HCT116 (cell line): ENCODE data around the gene USP36. TPM values are rescaled to one million over a fixed set of nuclear protein-coding genes. Genes with fewer than 3 reads are reported as not detected.

ENCODE experiments used
- ATAC-seq: fragments of 200-7000 bp; cut with Tn5 transposase; 2 replicates; pipeline ENCODE4 v1.9.1; 2020; ENCODE audit warnings: mild to moderate bottlenecking, moderate library complexity
- BruUV-seq: library from RNA; stranded (reverse); fragments of 400-500 nt; replicated peaks from 2 replicates; lab custom pipeline; 2021; lab: Mats Ljungman, UMichigan
- CTCF ChIA-PET: fragments of 300-600 bp; sonication (Branson Sonifier 250); formaldehyde crosslinking; loops from one replicate; lab custom pipeline; 2021; ENCODE audit warnings: antibody characterized with exemption; lab: Charles Lee
- POLR2A ChIA-PET: fragments of 300-600, 350-600 bp; sonication (Branson Sonifier 250); formaldehyde crosslinking; loops from one replicate; lab custom pipeline; 2021; ENCODE audit warnings: antibody characterized with exemption; lab: Charles Lee
- RAD21 ChIA-PET, 2 experiments: fragments of 300-600 bp; sonication (Branson Sonifier 250); formaldehyde crosslinking; loops; one replicate each; lab custom pipeline; 2023; ENCODE audit warnings: low total read pairs in 2 of 2; ENCODE audit not compliant: uncharacterized antibody in 2 of 2, unreplicated experiment in 2 of 2, low non-redundant PET in 1 of 2; lab: Charles Lee
- DNase-seq: peaks from one replicate; pipeline ENCODE4 v3.0.0-alpha.2; 2010; ENCODE audit warnings: low read depth, low spot score
- H2AFZ ChIP-seq: fragments of 200-600 bp; shearing (Covaris generic), sonication (generic); 2 replicates; pipeline ENCODE4 v1.6.1; 2017; ENCODE audit warnings: low read depth, mixed run types, mixed read lengths, antibody characterized with exemption, low read length; ENCODE audit not compliant: poor library complexity, severe bottlenecking
- H3K27ac ChIP-seq: 2 replicates; pipeline ENCODE4 v1.5.1; 2012; ENCODE audit warnings: low read depth, low read length
- H3K27me3 ChIP-seq: fragments of 200-600 bp; sonication (generic); 2 replicates; pipeline ENCODE4 v1.6.1; 2016; ENCODE audit warnings: mixed run types, low read length, mixed read lengths; ENCODE audit not compliant: insufficient read depth
- H3K36me3 ChIP-seq, 2 experiments: fragments of 200-500 bp in 1 of 2; fragments of 200-600 bp in 1 of 2; sonication (Bioruptor generic) in 1 of 2; sonication (generic) in 1 of 2; 2 replicates each; pipeline versions ENCODE4 v1.5.1 to v1.6.1; 2014 to 2016; ENCODE audit warnings: low read length in 2 of 2, inconsistent platforms in 1 of 2, mixed read lengths in 1 of 2, mixed run types in 1 of 2; ENCODE audit not compliant: insufficient read depth in 2 of 2, control insufficient read depth in 1 of 2
- H3K4me1 ChIP-seq, 2 experiments: fragments of 200-600 bp in 1 of 2; sonication (generic) in 1 of 2; 2 replicates each; pipeline versions ENCODE4 v1.5.1 to v1.6.1; 2012 to 2017; ENCODE audit warnings: low read length in 2 of 2, inconsistent platforms in 1 of 2, mild to moderate bottlenecking in 1 of 2, mixed read lengths in 1 of 2, mixed run types in 1 of 2, moderate library complexity in 1 of 2; ENCODE audit not compliant: insufficient read depth in 2 of 2, control insufficient read depth in 1 of 2
- H3K4me2 ChIP-seq: fragments of 200-600 bp; sonication (generic); 2 replicates; pipeline ENCODE4 v1.6.1; 2017; ENCODE audit warnings: mixed run types, low read length, mixed read lengths
- H3K4me3 ChIP-seq, 2 experiments: fragments of 200-600 bp in 1 of 2; sonication (generic) in 1 of 2; replicated peaks in 1 of 2; 2 replicates each; pipeline ENCODE4 v1.5.1; 2011 to 2016; ENCODE audit warnings: low read length in 2 of 2, control low read depth in 1 of 2, low read depth in 1 of 2, mild to moderate bottlenecking in 1 of 2, mixed read lengths in 1 of 2, mixed run types in 1 of 2
- H3K79me2 ChIP-seq: fragments of 200-600 bp; sonication (generic); 2 replicates; pipeline ENCODE4 v1.6.1; 2017; ENCODE audit warnings: mild to moderate bottlenecking, mixed run types, low read length, moderate library complexity, mixed read lengths; ENCODE audit not compliant: insufficient read depth
- H3K9ac ChIP-seq: fragments of 200-600 bp; sonication (generic); 2 replicates; pipeline ENCODE4 v1.6.1; 2016; ENCODE audit warnings: low read length, mixed read lengths
- H3K9me2 ChIP-seq: fragments of 200-600 bp; sonication (generic), shearing (Covaris generic); 2 replicates; pipeline ENCODE4 v1.6.1; 2017; ENCODE audit warnings: mixed run types, mild to moderate bottlenecking, moderate library complexity; ENCODE audit not compliant: insufficient read depth
- H3K9me3 ChIP-seq, 2 experiments: fragments of 200-500 bp in 1 of 2; fragments of 200-600 bp in 1 of 2; sonication (Bioruptor generic) in 1 of 2; sonication (generic) in 1 of 2; 2 replicates each; pipeline ENCODE4 v1.6.1; 2014 to 2017; ENCODE audit warnings: low read length in 2 of 2, mixed read lengths in 2 of 2, inconsistent platforms in 1 of 2, low read depth in 1 of 2, mild to moderate bottlenecking in 1 of 2, mixed run types in 1 of 2, moderate library complexity in 1 of 2; ENCODE audit not compliant: control insufficient read depth in 1 of 2, insufficient read depth in 1 of 2
- H4K20me1 ChIP-seq: fragments of 200-600 bp; sonication (generic), shearing (Covaris generic); 2 replicates; pipeline ENCODE4 v1.6.1; 2017; ENCODE audit warnings: mixed run types, mild to moderate bottlenecking, moderate library complexity; ENCODE audit not compliant: insufficient read depth
- CEBPB ChIP-seq: IDR thresholded peaks from 2 replicates; pipeline ENCODE4 v1.6.1; 2012; ENCODE audit warnings: low read depth
- EGR1 ChIP-seq: IDR thresholded peaks from 2 replicates; pipeline ENCODE4 v1.6.1; 2012; ENCODE audit warnings: low read depth
- EZH2 ChIP-seq: fragments of 200-600 bp; sonication (generic); IDR thresholded peaks from 2 replicates; pipeline ENCODE4 v1.6.1; 2017; ENCODE audit warnings: antibody characterized with exemption, mixed run types
- EZH2phosphoT487 ChIP-seq: fragments of 200-600 bp; IDR thresholded peaks from 2 replicates; pipeline ENCODE4 v1.6.1; 2018; ENCODE audit warnings: antibody characterized with exemption, borderline replicate concordance
- JUND ChIP-seq: IDR thresholded peaks from 2 replicates; pipeline ENCODE4 v1.6.1; 2012
- POLR2A ChIP-seq: IDR thresholded peaks from 2 replicates; pipeline ENCODE4 v1.7.0; 2011; ENCODE audit warnings: borderline replicate concordance; ENCODE audit not compliant: insufficient read depth, insufficient read length; ENCODE audit errors: extremely low read depth
- POLR2AphosphoS5 ChIP-seq: IDR thresholded peaks from 2 replicates; pipeline ENCODE4 v1.6.1; 2011; ENCODE audit warnings: mild to moderate bottlenecking, low read depth, low read length, moderate library complexity
- RAD21 ChIP-seq: IDR thresholded peaks from 2 replicates; pipeline ENCODE4 v1.6.1; 2012; ENCODE audit warnings: low read depth, mild to moderate bottlenecking
- SIN3A ChIP-seq: IDR thresholded peaks from 2 replicates; pipeline ENCODE4 v1.6.1; 2012; ENCODE audit warnings: low read depth
- SP1 ChIP-seq: IDR thresholded peaks from 2 replicates; pipeline ENCODE4 v1.6.1; 2012; ENCODE audit warnings: low read depth
- SRF ChIP-seq: IDR thresholded peaks from 2 replicates; pipeline ENCODE4 v1.6.1; 2012; ENCODE audit warnings: low read depth
- TCF7L2 ChIP-seq: IDR thresholded peaks from 2 replicates; pipeline ENCODE4 v1.7.0; 2011; ENCODE audit warnings: borderline replicate concordance, inconsistent platforms; ENCODE audit not compliant: insufficient read depth, insufficient read length; ENCODE audit errors: extremely low read depth
- YY1 ChIP-seq: IDR thresholded peaks from 2 replicates; pipeline ENCODE4 v1.6.1; 2011; ENCODE audit warnings: low read length, low read depth, moderate library complexity, mild to moderate bottlenecking; ENCODE audit not compliant: insufficient replicate concordance; ENCODE audit errors: extremely low read depth
- ZFX ChIP-seq: fragments of 450-650 bp; IDR thresholded peaks from 2 replicates; pipeline ENCODE4 v1.6.1; 2017
- ZNF274 ChIP-seq: fragments of 200-500 bp; sonication (Bioruptor generic); IDR thresholded peaks from 2 replicates; pipeline ENCODE4 v1.6.1; 2014; ENCODE audit warnings: mild to moderate bottlenecking, low read depth, low read length, inconsistent platforms
- intact Hi-C: fragments of 100-400 bp; cut with micrococcal nuclease; formaldehyde crosslinking; loops from 2 replicates; pipeline ENCODE4 v1.10.0; 2022
- total RNA-seq: library from RNA; stranded (reverse); gene quantifications from one replicate; pipeline ENCODE4 v1.2.1, GENCODE V29; 2021; ENCODE audit not compliant: unreplicated experiment
- TF ChIP-seq, protein P1 (sequence below): IDR thresholded peaks from 2 replicates; pipeline ENCODE4 v1.6.1; 2012
- TF ChIP-seq, protein P2 (sequence below): IDR thresholded peaks from 2 replicates; pipeline ENCODE4 v1.6.1; 2011; ENCODE audit warnings: mild to moderate bottlenecking, low read length, moderate library complexity; ENCODE audit not compliant: insufficient replicate concordance; ENCODE audit errors: extremely low read depth

The USP36 gene
- total RNA-seq, 1 experiment from 2014 or later: 104 TPM

DNA sequence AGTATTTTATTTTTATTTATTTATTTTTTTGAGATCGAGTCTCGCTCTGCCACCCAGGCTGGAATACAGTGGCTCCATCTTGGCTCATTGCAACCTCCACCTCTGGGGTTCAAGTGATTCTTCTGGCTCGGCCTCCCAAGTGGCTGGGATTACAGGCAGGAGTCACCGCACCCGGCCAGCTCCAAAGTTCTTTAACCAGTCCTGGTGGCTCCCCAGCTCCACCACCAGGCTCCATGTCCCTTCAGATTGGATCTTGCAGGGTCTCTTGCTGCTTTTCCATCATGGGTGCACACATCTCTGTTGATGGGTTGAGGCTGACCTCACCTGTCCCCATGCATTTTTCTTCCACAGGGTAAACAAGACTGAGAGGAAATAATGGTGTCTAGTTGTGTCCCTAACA lies 8.4 kb upstream of the USP36 start:
- POLR2A ChIA-PET: no interaction called here

DNA sequence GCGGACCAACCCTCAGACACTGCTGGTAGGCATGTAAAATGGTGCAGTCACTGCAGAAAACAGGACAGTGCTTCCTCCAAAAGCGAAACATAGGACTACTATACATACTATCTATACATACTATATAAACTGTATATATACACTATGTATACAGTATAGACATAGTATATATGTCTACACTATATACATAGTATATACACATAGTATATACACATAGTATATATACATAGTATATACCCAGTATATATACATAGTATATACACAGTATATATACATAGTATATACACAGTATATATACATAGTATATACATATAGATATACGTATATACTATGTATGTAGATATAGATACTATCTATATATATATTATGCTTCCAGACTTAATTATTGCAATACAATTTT lies 6.4 kb upstream of the USP36 start:
- no peaks in the 10 kb centered on the region for H3K79me2 ChIP-seq
- no peaks in the 10 kb centered on the region for H3K27me3 ChIP-seq
- POLR2A ChIA-PET: no interaction called here
- intact Hi-C loops: no loop called here
- no peak overlapping the region for H2AFZ ChIP-seq
- RAD21 ChIA-PET: no interaction called here
- H3K27ac ChIP-seq: no peak overlapping the region
- CTCF ChIA-PET: no interaction called here
- ATAC-seq (no peak), DNase-seq (no peak)
- no peaks in the 10 kb centered on the region for H3K36me3 ChIP-seq
- BruUV-seq: no TSS peak
- H3K4me2 ChIP-seq: no peak overlapping the region
- H3K9me3 ChIP-seq: no peaks in the 10 kb centered on the region
- TF ChIP-seq RAD21 (no peak), EZH2 (no peak), POLR2A (no peak), SP1 (no peak), SRF (no peak), TCF7L2 (no peak), ZNF274 (no peak), EGR1 (no peak)
- TF ChIP-seq, protein P1, sequence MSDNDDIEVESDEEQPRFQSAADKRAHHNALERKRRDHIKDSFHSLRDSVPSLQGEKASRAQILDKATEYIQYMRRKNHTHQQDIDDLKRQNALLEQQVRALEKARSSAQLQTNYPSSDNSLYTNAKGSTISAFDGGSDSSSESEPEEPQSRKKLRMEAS: no peak
- H3K4me3 ChIP-seq: no peak overlapping the region
- H3K4me1 ChIP-seq: peaks cover 6 to 13% of the 10 kb centered on the region in 2 experiments; a peak in 3 of 4 replicates
- H3K9ac ChIP-seq: no peak overlapping the region
- no peaks in the 10 kb centered on the region for H4K20me1 ChIP-seq
- no peaks in the 10 kb centered on the region for H3K9me2 ChIP-seq

More for the DNA sequence above, 8.4 kb upstream of the USP36 start:
- intact Hi-C loops: no loop called here
- H3K27me3 ChIP-seq: no peaks in the 10 kb centered on the region
- DNase-seq: no peak
- no peak for ATAC-seq
- no peaks in the 10 kb centered on the region for H3K9me2 ChIP-seq
- H2AFZ ChIP-seq: no peak overlapping the region
- H3K27ac ChIP-seq: no peak overlapping the region
- TF ChIP-seq SIN3A (no peak), POLR2AphosphoS5 (no peak), POLR2A (no peak), YY1 (no peak), EZH2 (no peak), CEBPB (no peak), JUND (no peak), RAD21 (no peak), ZFX (no peak), SRF (no peak), EZH2phosphoT487 (no peak)
- TF ChIP-seq, protein P2, sequence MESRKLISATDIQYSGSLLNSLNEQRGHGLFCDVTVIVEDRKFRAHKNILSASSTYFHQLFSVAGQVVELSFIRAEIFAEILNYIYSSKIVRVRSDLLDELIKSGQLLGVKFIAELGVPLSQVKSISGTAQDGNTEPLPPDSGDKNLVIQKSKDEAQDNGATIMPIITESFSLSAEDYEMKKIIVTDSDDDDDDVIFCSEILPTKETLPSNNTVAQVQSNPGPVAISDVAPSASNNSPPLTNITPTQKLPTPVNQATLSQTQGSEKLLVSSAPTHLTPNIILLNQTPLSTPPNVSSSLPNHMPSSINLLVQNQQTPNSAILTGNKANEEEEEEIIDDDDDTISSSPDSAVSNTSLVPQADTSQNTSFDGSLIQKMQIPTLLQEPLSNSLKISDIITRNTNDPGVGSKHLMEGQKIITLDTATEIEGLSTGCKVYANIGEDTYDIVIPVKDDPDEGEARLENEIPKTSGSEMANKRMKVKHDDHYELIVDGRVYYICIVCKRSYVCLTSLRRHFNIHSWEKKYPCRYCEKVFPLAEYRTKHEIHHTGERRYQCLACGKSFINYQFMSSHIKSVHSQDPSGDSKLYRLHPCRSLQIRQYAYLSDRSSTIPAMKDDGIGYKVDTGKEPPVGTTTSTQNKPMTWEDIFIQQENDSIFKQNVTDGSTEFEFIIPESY: no peak
- H3K4me1 ChIP-seq: no peaks in the 10 kb centered on the region
- no peaks in the 10 kb centered on the region for H3K9me3 ChIP-seq
- ChIA-PET CTCF (no interaction called here), RAD21 (no interaction called here)
- no peaks in the 10 kb centered on the region for H4K20me1 ChIP-seq
- H3K36me3 ChIP-seq: no peaks in the 10 kb centered on the region
- H3K79me2 ChIP-seq: no peaks in the 10 kb centered on the region
- H3K4me2 ChIP-seq: no peak overlapping the region
- no peak overlapping the region for H3K9ac ChIP-seq
- no TSS peak for BruUV-seq
- H3K4me3 ChIP-seq: no peak overlapping the region
